Lower leg skin (tissue), 4 donors: ENCODE results near the gene MAPK8IP3. TPM values are rescaled to one million over a fixed set of nuclear protein-coding genes. Genes with fewer than 3 reads are reported as not detected.
A peak's percentile ranks its signal among the peaks of the same experiment; 100 is the strongest.

Source experiments
- DNase-seq, 2 donors: peaks; one replicate each; pipeline ENCODE4 v3.0.0-alpha.2; 2019; ENCODE audit warnings: low spot score in 2 of 2
- H3K4me3 ChIP-seq: fragments of 200-600 bp; sonication (generic); 2 replicates; pipeline ENCODE4 v1.5.1; 2017; ENCODE audit warnings: mild to moderate bottlenecking, low read depth; ENCODE audit not compliant: poor library complexity, severe bottlenecking
- POLR2A ChIP-seq, 2 donors: fragments of 450-650 bp; IDR thresholded peaks; one replicate each; pipeline ENCODE4 v1.6.1; 2016 to 2017; ENCODE audit warnings: antibody characterized with exemption in 2 of 2, mild to moderate bottlenecking in 1 of 2, moderate library complexity in 1 of 2
- WGBS, 2 donors: methylation state at CpG; one replicate each; pipeline ENCODE4 v1.1.5; 2018; 5-methylcytosine and 5-hydroxymethylcytosine counted together
- intact Hi-C: fragments of 100-400 bp; cut with DNase I; formaldehyde crosslinking; loops from one replicate; pipeline ENCODE4 v1.15.0; 2023; ENCODE audit warnings: low total_unique reads
- total RNA-seq, 4 donors: library from RNA; depleted of rRNA; stranded (reverse); fragments of >200 nt; gene quantifications; one replicate each; pipeline ENCODE4 v1.1.0, GENCODE V29; 2016
- TF ChIP-seq, protein P1 (sequence below), 3 donors: fragments of 450-650 bp; IDR thresholded peaks; one replicate each; pipeline ENCODE4 v1.5.1; 2016; ENCODE audit warnings: antibody characterized with exemption in 3 of 3, mild to moderate bottlenecking in 3 of 3, moderate library complexity in 2 of 3

The MAPK8IP3 gene
- total RNA-seq, 4 donors from 2014 or later = 59.9 to 95.8 (median 62.9) TPM

GRCh38 chr16:1769402-1770300, 63.7 kb downstream of the MAPK8IP3 start:
- 71 to 72% methylated on average over 19 to 20 of the region's 27 CpGs for WGBS, 2 donors

DNA sequence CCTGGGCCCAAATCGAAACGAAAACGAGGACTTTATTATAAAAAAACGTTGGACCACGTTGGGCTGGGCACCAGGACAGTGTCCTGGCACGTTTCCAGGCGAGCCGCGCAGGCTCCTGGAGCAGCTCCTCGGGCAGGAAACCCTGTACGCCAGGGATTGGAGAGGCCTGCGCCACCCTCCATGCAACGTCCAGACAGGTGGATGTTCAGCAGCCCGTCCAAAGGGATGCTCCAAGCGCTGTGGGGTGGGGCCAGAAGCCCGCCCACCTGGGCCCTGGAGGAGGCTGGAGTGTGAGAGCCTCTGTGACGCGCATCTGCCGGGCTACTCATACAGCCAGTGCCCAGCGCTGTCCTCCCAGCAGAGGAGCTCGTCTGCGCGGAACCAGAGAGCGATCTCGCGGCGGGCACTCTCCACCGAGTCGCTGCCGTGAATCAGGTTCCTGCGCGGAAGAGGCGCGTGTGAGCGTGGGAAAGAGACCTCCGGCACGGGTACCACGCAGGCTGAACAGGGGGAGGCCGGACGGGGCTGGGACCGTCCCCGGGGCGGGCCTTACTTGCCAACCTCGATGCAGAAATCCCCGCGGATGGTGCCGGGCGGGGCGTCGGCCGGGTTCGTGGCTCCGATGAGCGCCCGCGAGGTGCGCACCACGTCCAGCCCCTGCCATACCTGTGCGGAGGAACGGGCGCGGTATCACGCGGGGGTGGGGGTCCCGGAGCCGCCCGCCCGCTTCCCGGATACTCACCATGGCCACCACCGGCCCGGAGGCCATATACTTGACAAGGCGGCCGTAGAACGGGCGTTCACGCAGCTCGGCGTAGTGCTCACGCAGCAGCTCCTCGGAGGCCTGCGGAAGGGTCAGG, 64.6 kb downstream of the MAPK8IP3 start:
- 6 to 7% methylated on average over 16 to 65 of the region's 81 CpGs for WGBS, 2 donors
- intact Hi-C loops = no loop called here
- DNase-seq = no peak
- H3K4me3 ChIP-seq = peak overlapping the region; percentile 95
- no peak for TF ChIP-seq POLR2A (IDR thresholded peaks at IDR 0.05)
- TF ChIP-seq, protein P1, sequence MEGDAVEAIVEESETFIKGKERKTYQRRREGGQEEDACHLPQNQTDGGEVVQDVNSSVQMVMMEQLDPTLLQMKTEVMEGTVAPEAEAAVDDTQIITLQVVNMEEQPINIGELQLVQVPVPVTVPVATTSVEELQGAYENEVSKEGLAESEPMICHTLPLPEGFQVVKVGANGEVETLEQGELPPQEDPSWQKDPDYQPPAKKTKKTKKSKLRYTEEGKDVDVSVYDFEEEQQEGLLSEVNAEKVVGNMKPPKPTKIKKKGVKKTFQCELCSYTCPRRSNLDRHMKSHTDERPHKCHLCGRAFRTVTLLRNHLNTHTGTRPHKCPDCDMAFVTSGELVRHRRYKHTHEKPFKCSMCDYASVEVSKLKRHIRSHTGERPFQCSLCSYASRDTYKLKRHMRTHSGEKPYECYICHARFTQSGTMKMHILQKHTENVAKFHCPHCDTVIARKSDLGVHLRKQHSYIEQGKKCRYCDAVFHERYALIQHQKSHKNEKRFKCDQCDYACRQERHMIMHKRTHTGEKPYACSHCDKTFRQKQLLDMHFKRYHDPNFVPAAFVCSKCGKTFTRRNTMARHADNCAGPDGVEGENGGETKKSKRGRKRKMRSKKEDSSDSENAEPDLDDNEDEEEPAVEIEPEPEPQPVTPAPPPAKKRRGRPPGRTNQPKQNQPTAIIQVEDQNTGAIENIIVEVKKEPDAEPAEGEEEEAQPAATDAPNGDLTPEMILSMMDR (IDR thresholded peaks at IDR 0.05) = no peak

More at GRCh38 chr16:1769402-1770300, 63.7 kb downstream of the MAPK8IP3 start:
- intact Hi-C loops = no loop called here
- no peak overlapping the region for H3K4me3 ChIP-seq
- no peak for DNase-seq
- no peak for TF ChIP-seq POLR2A (IDR thresholded peaks at IDR 0.05)
- TF ChIP-seq, protein P1 (IDR thresholded peaks at IDR 0.05) = no peak

GRCh38 chr16:1771188-1771863, 65.3 kb downstream of the MAPK8IP3 start, which contains the start of gene NME3:
Gene NME3, minus strand, starts transcription at chr16:1771543. Its CDS starts 9 bp downstream, at chr16:1771534.
- 2% methylated on average over 67 of the region's 79 CpGs; no CpG with 5 or more reads in 1 of the 2 donors for WGBS, 2 donors
- intact Hi-C loops = no loop called here
- DNase-seq = peak; percentile 74 to 96
- H3K4me3 ChIP-seq = peak within 1 kb of the TSS; percentile 95
- TF ChIP-seq, protein P1 (IDR thresholded peaks at IDR 0.05) = no peak
- no peak for TF ChIP-seq POLR2A (IDR thresholded peaks at IDR 0.05)

DNA sequence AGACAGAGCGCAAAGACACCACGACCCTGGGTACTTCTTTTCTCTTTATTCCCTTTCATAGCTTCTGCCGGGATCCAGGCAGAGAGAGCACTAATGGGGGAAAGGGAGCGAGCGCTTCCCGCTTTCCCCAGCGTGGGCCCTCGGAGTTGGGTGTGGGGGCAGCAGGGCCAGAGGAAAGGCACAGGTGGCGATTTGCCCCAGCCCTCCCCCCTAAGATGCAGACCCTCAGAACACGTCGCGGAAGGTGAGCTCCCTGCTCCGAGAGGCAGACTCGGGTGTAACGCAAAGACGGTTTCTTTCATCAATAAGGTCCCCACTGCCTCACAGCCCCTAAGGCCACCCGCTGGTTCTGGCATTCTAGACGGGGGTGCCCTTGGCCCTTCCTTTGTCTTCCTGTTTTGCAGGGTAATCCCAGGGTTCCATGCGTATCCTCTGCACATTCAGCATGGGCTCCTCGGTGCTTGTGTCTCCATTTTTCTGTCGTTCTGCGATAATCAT, 65.9 kb downstream of the MAPK8IP3 start:
- intact Hi-C loops = no loop called here
- WGBS, 2 donors = 5 to 7% methylated on average over 22 of the region's 22 CpGs
- TF ChIP-seq POLR2A (IDR thresholded peaks at IDR 0.05) = no peak
- TF ChIP-seq, protein P1 (IDR thresholded peaks at IDR 0.05) = no peak
- DNase-seq = no peak
- H3K4me3 ChIP-seq = peak overlapping the region; percentile 69

DNA sequence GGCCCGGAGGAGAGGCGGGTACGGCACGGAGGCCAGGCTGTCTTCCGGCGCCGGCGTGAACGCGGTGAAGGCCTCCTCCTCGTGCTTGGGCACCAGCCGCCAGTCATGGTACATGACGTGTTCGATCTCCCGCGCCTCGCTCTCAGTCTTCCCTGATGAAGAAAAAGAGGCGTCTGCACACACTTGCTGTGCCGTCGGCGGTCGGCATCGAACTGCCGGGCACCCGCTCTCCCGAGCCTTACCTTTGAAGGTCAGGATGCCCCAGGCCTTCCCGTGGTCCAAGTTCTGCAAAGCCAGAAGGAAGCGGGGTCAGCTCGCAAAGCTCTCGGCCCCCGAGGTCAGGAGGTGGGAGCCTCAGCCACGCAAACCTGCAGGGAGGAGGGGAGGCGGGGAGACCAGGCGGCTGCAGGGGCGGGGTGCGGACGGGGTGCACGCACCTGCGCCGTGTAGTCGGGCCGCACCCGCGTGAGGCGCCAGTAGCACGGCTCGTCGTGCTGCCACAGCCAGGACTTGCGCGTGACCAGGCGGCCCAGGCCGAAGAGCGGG, 66.4 kb downstream of the MAPK8IP3 start, which contains the start of gene EME2:
EME2 (plus strand) TSS at position 449 of the 546 bp plus-strand sequence. CDS start 418 bp downstream, outside the sequence.
- no peak for DNase-seq
- H3K4me3 ChIP-seq = peak within 1 kb of the TSS; percentile 69
- WGBS, 2 donors = 1% methylated on average over 26 to 34 of the region's 53 CpGs
- intact Hi-C loops = no loop called here
- TF ChIP-seq, protein P1 (IDR thresholded peaks at IDR 0.05) = no peak
